Gastroesophageal sphincter (tissue), 3 donors: ENCODE data around the gene PPP6R3.

ENCODE experiments used
- POLR2A ChIP-seq, 2 donors: fragments of 450-650 bp; IDR thresholded peaks; one replicate each; pipeline ENCODE4 v1.6.1; 2017; ENCODE audit warnings: antibody characterized with exemption in 2 of 2, mild to moderate bottlenecking in 2 of 2, moderate library complexity in 1 of 2
- POLR2AphosphoS5 ChIP-seq: sonication (generic); formaldehyde crosslinking; IDR thresholded peaks from one replicate; pipeline ENCODE4 v1.6.1; 2017; ENCODE audit warnings: antibody characterized with exemption
- TF ChIP-seq, protein P1 (sequence below), 4 experiments: fragments of 200-600 bp in 2 of 4; fragments of 450-650 bp in 2 of 4; sonication (generic) in 1 of 4; IDR thresholded peaks; one replicate each; pipeline ENCODE4 v1.5.1; 2017 to 2019; ENCODE audit warnings: antibody characterized with exemption in 4 of 4, mild to moderate bottlenecking in 2 of 4, moderate library complexity in 2 of 4

DNA sequence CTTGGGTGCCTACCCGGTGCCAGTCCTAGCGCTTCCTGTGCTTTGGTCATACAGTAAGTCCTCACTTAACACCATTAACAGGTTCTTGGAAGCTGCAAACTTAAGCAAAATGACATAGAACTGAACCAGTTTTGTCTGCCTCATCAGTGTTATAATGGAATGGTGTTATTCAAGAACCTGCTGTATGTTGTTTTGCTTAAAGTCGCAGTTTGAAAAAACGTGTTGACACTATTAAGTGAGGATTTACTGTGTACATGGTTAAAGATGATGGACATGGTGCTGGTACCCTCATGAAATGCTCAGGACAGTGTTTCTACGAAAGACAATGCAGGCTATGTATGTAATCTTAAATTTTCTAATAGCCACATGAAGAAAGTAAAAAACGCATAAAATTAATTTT lies 41.3 kb downstream of the PPP6R3 start:
- TF ChIP-seq, protein P1, sequence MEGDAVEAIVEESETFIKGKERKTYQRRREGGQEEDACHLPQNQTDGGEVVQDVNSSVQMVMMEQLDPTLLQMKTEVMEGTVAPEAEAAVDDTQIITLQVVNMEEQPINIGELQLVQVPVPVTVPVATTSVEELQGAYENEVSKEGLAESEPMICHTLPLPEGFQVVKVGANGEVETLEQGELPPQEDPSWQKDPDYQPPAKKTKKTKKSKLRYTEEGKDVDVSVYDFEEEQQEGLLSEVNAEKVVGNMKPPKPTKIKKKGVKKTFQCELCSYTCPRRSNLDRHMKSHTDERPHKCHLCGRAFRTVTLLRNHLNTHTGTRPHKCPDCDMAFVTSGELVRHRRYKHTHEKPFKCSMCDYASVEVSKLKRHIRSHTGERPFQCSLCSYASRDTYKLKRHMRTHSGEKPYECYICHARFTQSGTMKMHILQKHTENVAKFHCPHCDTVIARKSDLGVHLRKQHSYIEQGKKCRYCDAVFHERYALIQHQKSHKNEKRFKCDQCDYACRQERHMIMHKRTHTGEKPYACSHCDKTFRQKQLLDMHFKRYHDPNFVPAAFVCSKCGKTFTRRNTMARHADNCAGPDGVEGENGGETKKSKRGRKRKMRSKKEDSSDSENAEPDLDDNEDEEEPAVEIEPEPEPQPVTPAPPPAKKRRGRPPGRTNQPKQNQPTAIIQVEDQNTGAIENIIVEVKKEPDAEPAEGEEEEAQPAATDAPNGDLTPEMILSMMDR (IDR thresholded peaks at IDR 0.05) = no peak
- TF ChIP-seq POLR2A (IDR thresholded peaks at IDR 0.05) = no peak
- no peak for TF ChIP-seq POLR2AphosphoS5
